HG02943 (cell line): ENCODE data around the gene ATP6V1D.
A peak's percentile ranks its signal among the peaks of the same experiment; 100 is the strongest.
"Not testable (repeated sequence)": the region's sequence is repeated elsewhere in the genome, so short reads cannot be mapped to it uniquely, and the experiment has no call there.

Source experiments
- ATAC-seq: cut with Tn5 transposase; IDR thresholded peaks from one replicate; pipeline ENCODE4 v1.9.1; 2021; ENCODE audit warnings: mild to moderate bottlenecking, low read depth, moderate library complexity; ENCODE audit not compliant: unreplicated experiment

Gene ATP6V1D

GRCh38 chr14:67359775-67360469 is at the start of gene ATP6V1D, which contains the start of gene EIF2S1:
Gene ATP6V1D, minus strand, starts transcription at chr14:67359804. Its CDS starts 106 bp downstream, at chr14:67359698.
Gene EIF2S1, plus strand, starts transcription at chr14:67360328. Its CDS starts 4,440 bp downstream, at chr14:67364768.
- ATAC-seq = peak; percentile 88

GRCh38 chr14:67408122-67408801 is 48.7 kb upstream of the ATP6V1D start:
- not testable (repeated sequence) for ATAC-seq

GRCh38 chr14:67405771-67406170 is 46.2 kb upstream of the ATP6V1D start:
- ATAC-seq = no peak

- ATAC-seq = no peak
These were observed 40.8 kb upstream of the ATP6V1D start for GRCh38 chr14:67400434-67400833.

- no peak for ATAC-seq
These were observed 37.9 kb upstream of the ATP6V1D start for GRCh38 chr14:67397536-67397935.

- ATAC-seq = no peak
These were observed 36.9 kb upstream of the ATP6V1D start for GRCh38 chr14:67396381-67396970.

- ATAC-seq = no peak
These were observed 36.2 kb upstream of the ATP6V1D start for GRCh38 chr14:67395876-67396189.

- no peak for ATAC-seq
These were observed 35.7 kb upstream of the ATP6V1D start for GRCh38 chr14:67395086-67395875.

- no peak for ATAC-seq
These were observed 34.1 kb upstream of the ATP6V1D start for GRCh38 chr14:67393689-67394088.

- no peak for ATAC-seq
These were observed 33.2 kb upstream of the ATP6V1D start for GRCh38 chr14:67392800-67393199.

- no peak for ATAC-seq
These were observed 32.5 kb upstream of the ATP6V1D start for GRCh38 chr14:67392123-67392522.

- no peak for ATAC-seq
These were observed 31.7 kb upstream of the ATP6V1D start for GRCh38 chr14:67391268-67391667.

GRCh38 chr14:67389811-67390534 is 30.4 kb upstream of the ATP6V1D start:
- ATAC-seq = no peak

- no peak for ATAC-seq
These were observed 29.7 kb upstream of the ATP6V1D start for GRCh38 chr14:67389275-67389674.

GRCh38 chr14:67387195-67387594 is 27.6 kb upstream of the ATP6V1D start:
- no peak for ATAC-seq

GRCh38 chr14:67385618-67386017 is 26.0 kb upstream of the ATP6V1D start:
- no peak for ATAC-seq

GRCh38 chr14:67385120-67385519 is 25.5 kb upstream of the ATP6V1D start:
- ATAC-seq = no peak

GRCh38 chr14:67377916-67378315 is 18.3 kb upstream of the ATP6V1D start:
- no peak for ATAC-seq

- no peak for ATAC-seq
These were observed 13.7 kb upstream of the ATP6V1D start for GRCh38 chr14:67373347-67373746.

GRCh38 chr14:67372833-67373232 is 13.2 kb upstream of the ATP6V1D start:
- no peak for ATAC-seq
